ENCODE data around the gene FTO. TPM values are rescaled to one million over a fixed set of nuclear protein-coding genes. Genes with fewer than 3 reads are reported as not detected.

FTO gene
- total RNA-seq, 1 donor from 2014 or later = 85.1 TPM

- Mint-ChIP-seq H3K4me3 (no peak overlapping the region), H3K4me1 (ENCODE audit: unreplicated experiment) (peaks cover 12% of the 10 kb centered on the region), H3K36me3 (peaks cover 41% of the 10 kb centered on the region), H3K9me3 (peaks cover 11% of the 10 kb centered on the region), H3K27ac (no peak overlapping the region), H3K27me3 (no peaks in the 10 kb centered on the region)
- TF ChIP-seq CTCF (conservative IDR thresholded peaks at IDR 0.05) = no peak
- no peak for DNase-seq (ENCODE audit: extremely low spot score, unreplicated experiment)
These were observed 109.0 kb downstream of the FTO start for GRCh38 chr16:53812914-53813313.

- no peak for DNase-seq (ENCODE audit: extremely low spot score, unreplicated experiment)
- Mint-ChIP-seq H3K9me3 (peaks cover 11% of the 10 kb centered on the region), H3K27me3 (no peaks in the 10 kb centered on the region), H3K4me1 (ENCODE audit: unreplicated experiment) (peaks cover 5% of the 10 kb centered on the region), H3K4me3 (no peak overlapping the region), H3K27ac (no peak overlapping the region), H3K36me3 (peaks cover 41% of the 10 kb centered on the region)
- no peak for TF ChIP-seq CTCF (conservative IDR thresholded peaks at IDR 0.05)
These were observed 110.8 kb downstream of the FTO start for GRCh38 chr16:53814801-53815200.

GRCh38 chr16:53816211-53816836 is 112.4 kb downstream of the FTO start:
- no peak for DNase-seq (ENCODE audit: extremely low spot score, unreplicated experiment)
- no peak overlapping the region for H3K27ac Mint-ChIP-seq
- H3K4me1 Mint-ChIP-seq (ENCODE audit: unreplicated experiment) = no peaks in the 10 kb centered on the region
- TF ChIP-seq CTCF (conservative IDR thresholded peaks at IDR 0.05) = no peak
- H3K9me3 Mint-ChIP-seq = peaks cover 11% of the 10 kb centered on the region
- H3K36me3 Mint-ChIP-seq = peaks cover 30% of the 10 kb centered on the region
- H3K4me3 Mint-ChIP-seq = no peak overlapping the region
- H3K27me3 Mint-ChIP-seq = no peaks in the 10 kb centered on the region

GRCh38 chr16:53817117-53817755 is 113.3 kb downstream of the FTO start:
- no peak overlapping the region for H3K27ac Mint-ChIP-seq
- peaks cover 11% of the 10 kb centered on the region for H3K9me3 Mint-ChIP-seq
- DNase-seq (ENCODE audit: extremely low spot score, unreplicated experiment) = no peak
- no peak overlapping the region for H3K4me3 Mint-ChIP-seq
- no peaks in the 10 kb centered on the region for H3K4me1 Mint-ChIP-seq (ENCODE audit: unreplicated experiment)
- H3K27me3 Mint-ChIP-seq = no peaks in the 10 kb centered on the region
- no peak for TF ChIP-seq CTCF (conservative IDR thresholded peaks at IDR 0.05)
- H3K36me3 Mint-ChIP-seq = peaks cover 29% of the 10 kb centered on the region

- peaks cover 11% of the 10 kb centered on the region for H3K9me3 Mint-ChIP-seq
- H3K27me3 Mint-ChIP-seq = no peaks in the 10 kb centered on the region
- H3K36me3 Mint-ChIP-seq = peaks cover 29% of the 10 kb centered on the region
- DNase-seq (ENCODE audit: extremely low spot score, unreplicated experiment) = no peak
- H3K27ac Mint-ChIP-seq = no peak overlapping the region
- H3K4me1 Mint-ChIP-seq (ENCODE audit: unreplicated experiment) = no peaks in the 10 kb centered on the region
- TF ChIP-seq CTCF (conservative IDR thresholded peaks at IDR 0.05) = no peak
- H3K4me3 Mint-ChIP-seq = no peak overlapping the region
These were observed 114.0 kb downstream of the FTO start for GRCh38 chr16:53817812-53818550.

Measured in type B pancreatic cell (in vitro differentiated cells).